HG02970 (cell line): ENCODE data around the gene CAPN14.

Experiments used
- ATAC-seq: cut with Tn5 transposase; IDR thresholded peaks from one replicate; pipeline ENCODE4 v1.9.1; 2021; ENCODE audit warnings: mild to moderate bottlenecking, moderate library complexity, moderate number of reproducible peaks; ENCODE audit not compliant: unreplicated experiment, low FRiP score

Gene CAPN14

DNA sequence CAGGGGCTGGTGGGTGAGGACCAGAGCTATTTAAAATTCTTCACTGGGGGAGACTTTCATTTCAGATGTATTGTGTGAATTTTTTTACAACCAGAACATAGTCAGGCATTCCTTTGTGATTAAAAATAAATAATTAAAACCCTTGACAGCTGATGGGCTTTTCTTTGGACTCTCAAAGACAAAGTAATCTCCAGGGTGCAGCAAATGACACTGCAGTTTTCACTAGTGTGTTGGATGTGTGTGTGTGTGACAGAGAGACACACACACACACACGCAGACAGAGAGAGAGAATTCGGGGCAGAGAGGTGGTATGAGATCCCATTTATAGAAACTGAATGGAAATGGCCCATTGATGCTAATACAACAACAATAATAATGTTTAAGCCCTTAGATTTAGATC, 68.8 kb downstream of the CAPN14 start:
- no peak for ATAC-seq

DNA sequence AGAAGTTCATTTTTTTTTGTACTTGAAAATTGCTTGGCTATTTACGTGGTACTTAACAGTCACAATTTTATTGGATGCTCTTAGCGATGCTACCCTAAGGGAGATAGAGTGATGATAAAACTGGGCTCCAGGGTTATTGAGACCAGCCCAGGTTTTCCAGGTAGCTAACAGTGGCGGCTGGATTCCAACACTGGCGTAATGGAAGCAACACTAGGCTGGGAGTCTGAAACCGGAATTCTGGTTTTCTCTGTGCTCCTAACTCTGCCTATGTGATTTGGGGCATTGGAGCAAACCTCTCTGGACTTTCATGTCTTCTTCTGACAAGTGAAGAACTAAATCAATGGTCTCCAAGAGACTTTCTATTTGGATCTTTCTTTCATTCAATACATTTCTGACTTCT, 69.7 kb downstream of the CAPN14 start:
- no peak for ATAC-seq

DNA sequence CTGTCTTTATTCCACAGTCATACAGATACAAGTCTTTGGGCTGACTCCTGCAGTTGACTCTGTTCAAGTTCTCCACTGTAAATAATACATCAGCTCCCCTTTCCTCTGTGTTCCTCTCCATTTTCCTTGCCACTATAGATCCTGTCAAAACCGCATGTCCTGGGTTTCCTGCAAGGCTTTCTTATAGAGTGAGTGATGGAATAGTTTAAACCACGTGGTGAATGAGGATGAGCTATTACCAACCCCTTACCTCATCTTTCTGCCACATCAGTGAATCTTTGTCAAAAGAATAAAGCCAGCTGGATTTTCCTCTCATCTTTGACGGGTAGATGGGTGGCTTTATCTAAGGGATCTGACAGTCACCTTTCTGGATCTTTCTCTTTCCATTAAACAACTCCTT, 75.2 kb downstream of the CAPN14 start:
- ATAC-seq: no peak

DNA sequence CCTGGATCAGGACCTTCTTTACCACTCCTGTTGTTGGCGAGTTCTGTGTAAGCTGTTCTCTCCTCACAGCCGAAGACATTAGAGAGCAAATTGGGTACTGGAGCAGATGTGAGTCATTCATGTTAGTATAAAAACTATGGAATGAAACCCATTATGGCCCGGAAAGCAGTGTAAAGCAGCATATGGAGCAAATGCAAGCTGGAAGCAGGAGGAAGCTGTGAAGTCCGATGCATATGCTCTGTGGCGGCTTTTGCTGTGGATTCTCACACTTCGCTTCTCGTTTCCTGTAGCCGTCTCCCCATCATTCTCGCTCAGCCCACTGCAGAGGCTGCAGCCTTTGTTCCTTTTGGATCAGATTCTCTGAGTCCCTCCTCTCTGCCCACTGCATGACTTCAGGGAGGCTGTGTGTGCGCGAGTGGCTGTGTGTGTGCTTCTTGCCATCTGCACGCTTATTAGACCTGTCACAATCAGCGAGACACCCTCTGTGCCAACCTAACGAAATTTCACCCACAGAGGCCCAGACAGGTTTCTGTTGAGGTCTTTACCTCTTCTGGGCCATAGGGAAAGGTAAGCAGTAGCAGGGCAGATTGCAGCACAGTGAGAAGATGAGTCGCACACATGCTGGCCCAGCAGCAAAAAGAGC, 75.8 kb downstream of the CAPN14 start:
- no peak for ATAC-seq

DNA sequence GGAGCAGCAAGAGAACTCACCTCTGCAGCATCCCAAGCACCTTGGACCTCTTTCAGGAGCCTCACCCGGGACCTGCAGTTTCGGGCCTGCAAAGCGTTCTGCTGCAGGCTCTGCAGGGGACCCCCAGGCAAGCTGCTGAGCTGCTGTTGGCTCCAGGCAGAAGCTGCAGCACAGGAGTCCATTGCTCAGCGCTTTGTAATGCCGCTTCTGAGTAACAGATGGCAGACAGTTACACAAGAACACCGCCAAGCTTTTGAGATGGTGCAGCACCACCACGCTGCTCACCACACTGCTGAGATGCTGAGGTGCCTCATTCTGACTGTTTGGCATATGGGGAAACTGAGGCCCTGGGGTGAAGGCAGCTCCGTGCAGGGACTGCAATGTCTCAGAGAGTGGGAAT, 77.2 kb downstream of the CAPN14 start:
- ATAC-seq: no peak

DNA sequence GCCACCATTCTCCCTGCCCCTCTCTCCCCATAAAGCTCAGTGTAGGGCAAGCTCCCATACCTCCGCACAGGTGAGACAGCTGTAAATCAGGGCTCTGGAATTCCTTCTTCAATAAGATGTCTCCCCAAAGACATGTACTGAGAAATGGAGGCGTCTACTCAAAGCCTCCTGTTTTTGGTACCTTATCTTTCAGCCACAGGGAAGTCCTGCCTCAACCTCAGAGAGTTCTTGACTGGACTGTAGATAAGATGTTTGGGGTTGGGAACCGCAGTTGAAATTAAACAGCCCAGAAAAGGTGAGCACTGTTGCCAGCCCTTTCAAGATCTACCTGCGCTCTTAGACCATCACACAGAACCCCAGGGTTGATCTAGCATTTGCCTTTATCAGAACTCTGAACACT, 77.6 kb downstream of the CAPN14 start:
- ATAC-seq: no peak

DNA sequence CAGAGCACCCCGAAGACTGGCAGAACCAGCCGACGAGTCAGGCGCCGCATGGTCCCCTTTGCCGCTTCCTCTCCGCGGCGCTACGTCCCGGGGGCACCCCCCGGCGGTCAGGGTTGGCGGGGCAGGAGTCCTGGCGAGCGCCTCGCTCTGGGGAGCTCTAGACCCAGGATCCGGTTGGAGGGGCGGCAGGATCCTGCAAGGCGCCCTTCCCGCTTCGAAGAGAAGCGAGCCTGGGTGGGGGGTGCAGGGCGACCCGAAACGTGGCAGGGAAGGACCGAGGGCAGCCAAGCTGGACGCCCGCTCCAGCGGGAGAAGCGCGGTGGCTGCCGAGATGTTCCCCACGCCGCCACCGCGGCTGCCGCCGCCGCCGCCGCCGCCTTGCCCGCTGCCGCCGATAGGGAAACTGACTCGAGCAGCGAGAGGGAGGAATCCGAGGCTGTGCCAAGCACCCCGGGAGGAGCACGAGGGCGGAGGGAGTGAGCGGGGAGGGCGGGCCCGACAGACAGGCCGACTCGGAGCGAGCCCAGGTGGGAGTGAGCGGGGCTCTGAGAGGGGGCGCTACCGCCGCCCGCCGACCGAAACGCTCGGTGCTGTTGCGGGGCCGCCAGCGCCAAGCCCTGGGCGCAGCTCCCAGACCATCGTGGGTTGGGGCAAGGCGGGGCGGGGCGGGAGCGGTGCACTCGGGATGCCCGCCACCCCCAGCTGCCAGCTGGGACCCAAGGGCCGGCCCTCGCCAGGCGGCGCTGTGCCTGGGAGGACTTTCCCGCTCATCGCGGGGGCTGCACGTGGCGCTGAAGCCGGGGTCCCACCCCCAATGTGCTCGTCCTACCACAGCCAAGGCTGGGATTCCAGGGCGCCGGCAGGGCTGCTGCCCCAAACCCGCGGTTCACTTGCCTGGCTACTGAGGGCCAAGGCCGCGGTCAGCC, 79.0 kb downstream of the CAPN14 start, which contains the start of gene GALNT14:
TSS of gene GALNT14 (minus strand) at position 404 of the 926 bp plus-strand sequence. CDS start at position 50, 354 bp downstream.
- no peak for ATAC-seq

DNA sequence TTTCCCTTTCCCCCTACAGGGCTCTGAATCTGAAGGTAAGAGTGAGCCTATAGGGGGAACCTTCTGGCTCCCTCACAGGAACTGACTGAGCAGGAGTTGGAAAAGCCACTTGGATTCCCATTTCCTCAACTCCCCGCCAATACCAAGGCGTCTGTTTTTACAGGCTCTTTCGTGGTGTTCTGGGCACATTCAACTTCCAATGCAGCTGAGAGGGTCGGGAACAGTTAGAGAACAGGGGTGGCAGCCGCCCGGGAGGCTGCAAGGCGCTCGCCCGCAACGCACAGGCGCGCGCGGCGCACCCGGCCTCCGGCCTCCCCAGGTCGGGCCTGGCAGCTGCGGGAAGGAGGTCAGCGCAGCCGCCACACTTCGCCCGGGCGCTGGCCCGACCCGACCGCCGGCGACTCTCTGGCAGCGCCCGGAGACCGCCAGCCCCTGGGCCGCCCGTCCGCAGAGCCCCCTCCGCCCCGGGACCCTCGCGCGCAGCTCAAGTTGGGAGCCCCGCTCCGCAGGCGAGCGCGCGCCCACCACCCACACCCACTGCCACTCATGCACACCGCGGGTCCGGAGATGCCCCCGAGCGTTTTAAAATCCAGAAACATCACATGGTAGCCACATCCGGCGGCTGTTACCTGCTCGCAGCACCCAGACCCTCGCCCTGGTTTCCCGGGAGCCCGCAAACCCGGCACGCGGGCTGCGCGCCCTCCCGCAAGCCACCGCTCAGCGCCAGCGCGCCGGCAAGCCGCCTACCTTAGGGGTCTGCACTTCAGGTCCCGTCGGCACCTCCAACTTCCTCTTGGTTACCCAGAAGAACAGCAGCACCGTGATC, 79.9 kb downstream of the CAPN14 start:
- no peak for ATAC-seq

DNA sequence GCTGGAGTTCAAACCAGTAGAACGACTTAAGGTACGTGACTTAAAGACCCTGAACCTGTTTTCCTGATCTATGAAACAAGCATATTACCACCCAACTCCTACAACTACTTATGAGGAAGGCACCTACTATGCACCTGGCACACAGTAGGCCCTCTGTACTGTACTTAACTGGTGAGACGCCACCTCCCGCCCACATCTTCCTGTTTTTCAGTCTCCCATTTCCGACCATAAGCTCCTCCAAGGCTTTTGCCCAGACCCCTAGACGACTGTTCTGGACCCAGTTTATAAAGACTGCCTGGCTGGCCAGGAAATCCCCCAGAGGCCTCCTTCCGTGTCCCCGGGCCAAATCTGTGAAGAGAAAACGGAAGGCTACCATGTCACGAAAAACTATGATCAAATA, 80.6 kb downstream of the CAPN14 start:
- no peak for ATAC-seq

DNA sequence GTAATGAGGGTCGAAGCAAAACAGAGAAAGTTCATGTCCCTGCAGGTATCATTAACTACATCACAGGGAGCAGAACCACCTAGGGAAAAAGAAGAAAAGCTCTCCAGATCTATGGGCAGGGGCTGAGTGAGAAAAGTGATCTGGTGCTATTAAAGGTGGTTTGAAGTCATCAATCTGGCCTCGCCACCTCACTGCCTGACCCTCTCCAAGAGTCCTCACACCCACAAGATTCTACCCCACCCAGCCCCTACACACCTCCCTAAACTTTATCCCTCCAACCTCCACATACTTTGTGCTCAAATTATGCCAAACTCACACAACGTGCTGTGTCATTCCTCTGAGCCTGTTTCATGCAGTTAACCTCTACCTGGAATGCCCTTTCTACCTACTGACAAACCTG, 81.3 kb downstream of the CAPN14 start:
- ATAC-seq: no peak

DNA sequence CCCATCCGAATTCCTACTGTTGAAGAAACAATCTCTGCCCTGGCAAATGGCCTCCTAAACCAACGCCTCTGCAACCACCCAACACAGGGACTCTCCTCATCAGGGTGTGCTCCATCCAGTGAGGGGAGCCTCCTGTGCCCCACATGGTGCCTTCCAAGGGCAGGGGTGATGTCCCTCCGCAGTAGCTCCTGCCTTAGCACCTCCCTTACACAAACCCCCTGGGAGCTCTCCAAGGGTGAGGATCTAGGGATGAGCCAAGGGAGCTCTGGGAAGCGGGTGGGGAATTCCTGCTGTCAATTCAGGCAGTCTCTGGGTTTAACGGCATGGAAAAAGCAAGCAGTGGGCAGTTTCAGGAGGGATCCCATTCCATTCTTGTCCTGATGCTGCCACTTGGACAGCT, 82.8 kb downstream of the CAPN14 start:
- no peak for ATAC-seq

DNA sequence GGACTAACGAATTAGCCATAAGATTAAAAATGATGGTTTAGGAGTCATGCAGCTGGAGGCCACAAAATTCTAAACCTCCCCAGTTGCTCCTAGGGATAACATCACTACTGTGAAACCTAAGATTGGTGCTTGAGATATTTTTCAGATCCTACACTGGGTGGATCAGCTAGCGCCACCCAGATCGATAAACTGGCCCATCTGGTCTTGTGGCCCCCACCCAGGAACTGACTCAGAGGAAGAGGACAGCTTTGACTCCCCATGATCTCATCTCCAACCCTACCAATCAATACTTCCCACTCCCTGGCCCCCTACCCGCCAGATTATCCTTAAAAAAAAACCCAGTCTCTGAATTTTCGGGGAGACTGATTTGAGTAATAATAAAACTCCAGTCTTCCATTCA, 84.5 kb downstream of the CAPN14 start:
- ATAC-seq: no peak

DNA sequence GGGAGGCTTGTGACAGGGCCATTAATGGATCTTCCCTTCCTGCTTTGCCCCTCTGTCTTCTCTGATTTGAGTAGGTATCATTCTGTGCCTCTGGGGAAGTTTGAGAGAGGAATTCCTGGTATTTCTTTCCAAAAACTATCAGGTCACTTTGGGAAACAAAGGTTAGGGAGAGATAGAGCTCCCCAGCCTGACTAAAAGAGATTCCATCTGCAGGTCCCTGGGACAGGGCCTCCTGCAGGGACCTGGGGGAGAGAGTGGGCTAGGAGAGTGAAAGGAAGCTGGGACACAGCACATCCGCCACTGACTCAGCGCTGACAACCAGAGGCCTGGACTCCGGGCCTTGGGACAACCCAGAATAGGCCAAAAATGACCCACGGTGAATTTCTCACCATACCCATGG, 85.4 kb downstream of the CAPN14 start:
- no peak for ATAC-seq

DNA sequence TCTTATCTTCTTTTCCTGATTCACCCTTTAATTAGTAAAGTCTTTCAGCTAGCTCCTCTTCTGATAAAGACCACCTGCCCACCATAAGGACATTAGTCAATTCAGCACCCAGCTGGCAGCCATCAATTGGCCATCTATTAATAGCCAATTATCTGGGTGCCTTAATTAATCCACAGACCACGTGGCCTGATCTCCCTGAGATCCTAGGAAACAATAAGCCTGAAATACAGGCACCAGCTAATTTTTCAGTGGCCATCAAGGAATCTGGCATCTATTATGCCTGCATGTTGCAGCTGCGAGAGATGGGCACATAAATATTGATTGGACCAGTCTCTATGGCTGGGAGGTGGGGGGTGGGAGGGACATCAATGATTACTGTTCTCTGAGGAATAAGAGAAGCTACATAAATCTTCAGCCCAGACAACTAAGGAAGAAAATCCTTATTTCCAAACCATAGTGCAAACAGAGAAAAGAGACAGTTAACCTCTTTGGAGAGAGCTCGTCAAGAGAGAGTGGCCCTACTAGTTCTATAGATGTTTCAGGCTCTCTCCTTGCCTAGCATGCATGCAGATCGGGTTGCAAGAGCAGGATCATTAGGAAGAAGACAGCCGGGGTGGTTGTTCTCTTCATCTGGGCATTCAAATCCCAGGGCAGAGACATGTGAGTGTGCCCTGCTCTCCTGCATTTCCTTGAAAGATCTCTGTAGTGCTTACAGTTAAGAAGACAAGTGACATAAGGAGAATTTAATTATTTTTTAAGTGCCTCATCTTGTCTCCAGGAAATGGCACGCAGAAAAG, 87.7 kb downstream of the CAPN14 start:
- ATAC-seq: no peak

DNA sequence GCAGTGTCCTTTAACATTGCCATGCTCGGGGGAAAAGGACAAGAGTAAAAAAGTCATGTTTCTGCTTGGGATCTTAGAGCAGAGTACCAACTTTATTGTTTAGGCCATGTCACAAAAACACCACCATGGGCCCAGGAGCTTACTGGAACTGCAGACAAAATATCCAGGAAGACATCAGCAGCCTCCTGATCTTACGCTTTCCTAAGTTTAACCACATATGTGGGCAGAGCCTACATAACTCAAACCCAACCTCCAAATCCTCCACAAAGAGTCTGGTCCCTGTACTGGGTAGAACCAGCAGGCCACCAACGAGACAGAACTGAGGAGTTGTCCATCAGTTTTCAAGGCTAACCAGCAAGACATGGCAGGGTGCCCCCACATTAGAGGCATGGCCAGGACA, 89.4 kb downstream of the CAPN14 start:
- no peak for ATAC-seq

DNA sequence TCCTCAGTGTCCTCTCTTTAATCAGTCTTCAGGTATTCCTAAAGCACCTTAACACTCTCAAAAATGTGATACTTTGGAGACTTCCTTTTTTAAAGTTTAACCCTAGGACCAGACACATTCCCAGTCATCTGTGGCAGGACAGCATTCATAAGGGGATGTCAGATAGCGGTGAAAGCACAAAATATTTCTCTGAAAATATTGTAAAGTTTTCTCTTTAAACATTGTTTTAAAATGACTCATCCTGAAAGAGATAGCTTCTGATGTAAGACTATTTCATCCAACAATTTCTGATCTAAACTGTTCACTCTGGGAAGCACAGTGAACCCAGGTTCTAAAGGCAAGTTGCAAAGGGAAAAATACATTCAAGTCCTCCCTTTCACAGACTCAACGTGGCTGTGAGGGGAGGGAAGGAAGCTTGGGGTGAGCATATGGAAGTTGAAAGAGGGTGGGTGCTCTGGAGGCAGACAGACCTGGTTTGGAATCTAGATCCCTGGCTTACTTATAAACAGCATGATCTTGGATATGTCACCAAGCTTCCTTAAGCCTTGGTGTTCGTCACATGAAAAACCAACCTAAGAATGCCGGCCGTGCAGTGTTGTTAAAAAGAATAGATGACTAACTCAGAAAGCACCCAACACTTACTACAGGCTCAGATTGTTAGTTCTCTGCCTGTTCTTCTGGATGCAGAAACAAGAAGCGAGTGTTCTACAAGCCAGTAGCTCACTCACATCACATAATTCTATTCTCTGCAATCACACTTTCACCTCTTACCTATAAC, 91.2 kb downstream of the CAPN14 start:
- ATAC-seq: no peak

DNA sequence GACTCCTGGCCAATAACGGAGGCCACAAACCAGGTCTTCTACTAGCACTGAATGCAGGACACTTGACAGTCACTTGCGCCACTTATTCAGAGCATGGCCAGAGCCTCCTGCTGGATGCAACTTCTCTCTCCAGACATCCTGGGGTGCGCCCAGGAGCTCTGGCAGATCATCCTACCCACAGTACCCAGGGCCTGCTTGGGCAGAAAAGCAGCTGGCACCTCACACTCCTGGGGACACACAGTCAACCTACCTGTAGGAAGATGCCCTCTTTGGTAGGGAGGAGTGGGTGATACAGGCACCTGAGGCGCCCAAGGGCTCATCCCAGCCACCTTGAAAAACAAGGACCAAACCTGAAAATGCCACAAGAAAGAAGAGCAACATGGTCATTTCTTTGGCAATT, 92.4 kb downstream of the CAPN14 start:
- no peak for ATAC-seq
